Esophagus squamous epithelium (tissue), 4 donors: ENCODE measurements around the gene SETBP1.

Source experiments
- POLR2A ChIP-seq, 4 donors: fragments of 450-650 bp; IDR thresholded peaks; one replicate each; pipeline ENCODE4 v1.6.1; 2017; ENCODE audit warnings: antibody characterized with exemption in 4 of 4, mild to moderate bottlenecking in 4 of 4, moderate library complexity in 3 of 4
- TF ChIP-seq, protein P1 (sequence below), 6 experiments: fragments of 450-650 bp in 4 of 6; fragments of 200-600 bp in 2 of 6; sonication (generic) in 2 of 6; IDR thresholded peaks; one replicate each; pipeline ENCODE4 v1.5.1; 2016 to 2019; ENCODE audit warnings: antibody characterized with exemption in 6 of 6, mild to moderate bottlenecking in 4 of 6, moderate library complexity in 4 of 6

DNA sequence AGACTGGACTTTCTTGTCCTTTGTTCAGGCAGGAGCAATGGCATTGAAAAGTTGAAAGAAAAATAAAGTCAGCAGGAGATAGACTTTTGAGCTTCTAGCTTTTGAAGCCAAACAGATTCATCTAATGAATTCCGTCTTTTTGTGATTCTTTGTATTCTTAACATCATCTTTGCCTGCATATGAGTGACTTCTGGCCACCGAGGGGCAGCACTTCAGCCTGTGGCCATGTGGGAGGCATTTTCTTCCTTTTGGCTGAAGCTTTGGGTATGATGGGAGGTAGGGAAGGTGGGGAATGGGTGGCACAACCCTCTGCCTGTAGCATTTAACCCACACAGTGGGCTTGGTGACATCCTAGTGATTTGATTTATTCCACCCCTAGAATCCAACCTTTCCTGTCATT, 220.6 kb downstream of the SETBP1 start:
- TF ChIP-seq, protein P1, sequence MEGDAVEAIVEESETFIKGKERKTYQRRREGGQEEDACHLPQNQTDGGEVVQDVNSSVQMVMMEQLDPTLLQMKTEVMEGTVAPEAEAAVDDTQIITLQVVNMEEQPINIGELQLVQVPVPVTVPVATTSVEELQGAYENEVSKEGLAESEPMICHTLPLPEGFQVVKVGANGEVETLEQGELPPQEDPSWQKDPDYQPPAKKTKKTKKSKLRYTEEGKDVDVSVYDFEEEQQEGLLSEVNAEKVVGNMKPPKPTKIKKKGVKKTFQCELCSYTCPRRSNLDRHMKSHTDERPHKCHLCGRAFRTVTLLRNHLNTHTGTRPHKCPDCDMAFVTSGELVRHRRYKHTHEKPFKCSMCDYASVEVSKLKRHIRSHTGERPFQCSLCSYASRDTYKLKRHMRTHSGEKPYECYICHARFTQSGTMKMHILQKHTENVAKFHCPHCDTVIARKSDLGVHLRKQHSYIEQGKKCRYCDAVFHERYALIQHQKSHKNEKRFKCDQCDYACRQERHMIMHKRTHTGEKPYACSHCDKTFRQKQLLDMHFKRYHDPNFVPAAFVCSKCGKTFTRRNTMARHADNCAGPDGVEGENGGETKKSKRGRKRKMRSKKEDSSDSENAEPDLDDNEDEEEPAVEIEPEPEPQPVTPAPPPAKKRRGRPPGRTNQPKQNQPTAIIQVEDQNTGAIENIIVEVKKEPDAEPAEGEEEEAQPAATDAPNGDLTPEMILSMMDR (IDR thresholded peaks at IDR 0.05) = peak in 2 of 6 experiments; percentile 12
- no peak for TF ChIP-seq POLR2A (IDR thresholded peaks at IDR 0.05)
